ENCODE measurements around the gene HNRNPU.

The HNRNPU gene

DNA sequence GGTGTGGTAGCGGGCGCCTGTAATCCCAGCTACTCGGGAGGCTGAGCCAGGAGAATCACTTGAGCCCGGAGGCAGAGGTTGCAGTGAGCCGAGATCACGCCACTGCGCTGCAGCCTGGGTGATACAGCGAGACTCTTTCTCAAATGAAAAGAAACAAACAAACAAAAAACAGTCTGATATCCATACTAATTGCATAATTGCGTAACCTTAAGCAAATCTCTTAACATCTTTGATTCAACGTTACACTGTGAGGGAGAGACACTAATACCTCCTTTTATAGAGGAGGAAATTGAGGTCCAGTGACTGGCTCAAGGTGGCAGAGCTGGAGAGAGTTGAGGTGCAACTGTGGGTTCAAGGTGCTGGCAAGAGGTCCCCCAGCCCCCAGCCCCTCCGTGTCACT is 41.5 kb downstream of the HNRNPU start:
- Histone ChIP-seq H3K9ac (ENCODE audit: low read length) (no peak overlapping the region), H2AFZ (ENCODE audit: low read depth, low read length) (no peak overlapping the region), H3K9me3 (ENCODE audit: insufficient read depth, low read length) (no peaks in the 10 kb centered on the region), H3K36me3 (replicated peaks; ENCODE audit: low read depth, low read length) (no peaks in the 10 kb centered on the region), H3K79me2 (ENCODE audit: low read length) (no peaks in the 10 kb centered on the region), H3K4me3 (ENCODE audit: low read length) (no peak overlapping the region), H4K20me1 (ENCODE audit: insufficient read depth, low read length) (no peaks in the 10 kb centered on the region), H3K4me1 (ENCODE audit: low read length) (no peaks in the 10 kb centered on the region), H3K4me2 (ENCODE audit: low read length) (no peak overlapping the region), H3K27ac (ENCODE audit: low read length) (no peak overlapping the region), H3K27me3 (ENCODE audit: low read depth, low read length) (no peaks in the 10 kb centered on the region)
- TF ChIP-seq CTCF (IDR thresholded peaks at IDR 0.05; ENCODE audit: low read depth, low read length) (no peak), EZH2phosphoT487 (IDR thresholded peaks at IDR 0.05; ENCODE audit: low read depth) (no peak)

DNA sequence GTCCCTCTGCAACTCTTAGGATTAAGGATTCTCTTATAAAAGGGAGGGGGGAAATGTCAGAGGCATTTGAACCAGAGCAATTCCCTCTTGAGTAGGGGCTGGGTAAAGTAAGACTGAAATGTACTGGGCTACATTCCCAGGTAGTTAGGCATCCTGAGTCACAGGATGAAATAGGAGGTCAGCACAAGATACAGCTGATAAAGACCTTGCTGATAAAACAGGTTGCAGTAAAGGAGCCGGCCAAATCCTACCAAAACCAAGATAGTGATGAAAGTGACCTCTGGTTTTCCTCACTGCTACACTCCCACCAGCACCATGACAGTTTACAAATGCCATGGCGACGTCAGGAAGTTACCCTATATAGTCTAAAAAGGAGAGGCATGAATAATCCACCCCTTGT is 43.2 kb downstream of the HNRNPU start:
- H3K4me3 ChIP-seq (ENCODE audit: low read length) = no peak overlapping the region
- H4K20me1 ChIP-seq (ENCODE audit: insufficient read depth, low read length) = no peaks in the 10 kb centered on the region
- H3K27ac ChIP-seq (ENCODE audit: low read length) = no peak overlapping the region
- no peaks in the 10 kb centered on the region for H3K9me3 ChIP-seq (ENCODE audit: insufficient read depth, low read length)
- H3K4me2 ChIP-seq (ENCODE audit: low read length) = no peak overlapping the region
- H3K79me2 ChIP-seq (ENCODE audit: low read length) = no peaks in the 10 kb centered on the region
- no peak overlapping the region for H3K9ac ChIP-seq (ENCODE audit: low read length)
- H3K36me3 ChIP-seq (replicated peaks; ENCODE audit: low read depth, low read length) = no peaks in the 10 kb centered on the region
- no peak for TF ChIP-seq EZH2phosphoT487 (IDR thresholded peaks at IDR 0.05; ENCODE audit: low read depth)
- TF ChIP-seq CTCF (IDR thresholded peaks at IDR 0.05; ENCODE audit: low read depth, low read length) = no peak
- no peak overlapping the region for H2AFZ ChIP-seq (ENCODE audit: low read depth, low read length)
- H3K27me3 ChIP-seq (ENCODE audit: low read depth, low read length) = peaks cover 10% of the 10 kb centered on the region; the same call in 1 of the 2 replicates
- H3K4me1 ChIP-seq (ENCODE audit: low read length) = peaks cover 3% of the 10 kb centered on the region

DNA sequence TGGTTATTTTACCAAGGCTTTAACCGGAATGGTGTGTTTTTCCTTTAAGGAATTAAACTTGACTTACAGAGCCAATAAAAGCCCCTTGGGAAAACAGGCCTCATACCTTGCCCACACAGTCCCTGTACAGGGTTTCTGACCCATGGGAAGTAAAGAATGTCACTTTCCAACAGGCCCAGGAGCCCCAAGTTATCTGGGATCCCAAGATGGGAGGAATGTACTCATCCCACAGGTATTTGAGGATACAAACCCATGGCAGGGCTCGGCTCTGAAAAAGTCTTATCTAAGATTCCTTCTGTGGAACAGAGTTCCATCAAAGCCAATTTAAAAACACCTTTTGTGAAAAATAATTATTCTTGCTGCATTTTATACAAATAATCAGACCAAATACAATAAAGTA is 44.2 kb downstream of the HNRNPU start:
- H3K27me3 ChIP-seq (ENCODE audit: low read depth, low read length) = peaks cover 14% of the 10 kb centered on the region; the same call in 1 of the 2 replicates
- no peak overlapping the region for H3K4me3 ChIP-seq (ENCODE audit: low read length)
- no peak overlapping the region for H3K9ac ChIP-seq (ENCODE audit: low read length)
- no peak overlapping the region for H2AFZ ChIP-seq (ENCODE audit: low read depth, low read length)
- H3K27ac ChIP-seq (ENCODE audit: low read length) = no peak overlapping the region
- H4K20me1 ChIP-seq (ENCODE audit: insufficient read depth, low read length) = no peaks in the 10 kb centered on the region
- H3K79me2 ChIP-seq (ENCODE audit: low read length) = no peaks in the 10 kb centered on the region
- H3K4me1 ChIP-seq (ENCODE audit: low read length) = peaks cover 13% of the 10 kb centered on the region
- H3K4me2 ChIP-seq (ENCODE audit: low read length) = no peak overlapping the region
- H3K9me3 ChIP-seq (ENCODE audit: insufficient read depth, low read length) = no peaks in the 10 kb centered on the region
- TF ChIP-seq CTCF (IDR thresholded peaks at IDR 0.05; ENCODE audit: low read depth, low read length) = no peak
- TF ChIP-seq EZH2phosphoT487 (IDR thresholded peaks at IDR 0.05; ENCODE audit: low read depth) = no peak
- no peaks in the 10 kb centered on the region for H3K36me3 ChIP-seq (replicated peaks; ENCODE audit: low read depth, low read length)

DNA sequence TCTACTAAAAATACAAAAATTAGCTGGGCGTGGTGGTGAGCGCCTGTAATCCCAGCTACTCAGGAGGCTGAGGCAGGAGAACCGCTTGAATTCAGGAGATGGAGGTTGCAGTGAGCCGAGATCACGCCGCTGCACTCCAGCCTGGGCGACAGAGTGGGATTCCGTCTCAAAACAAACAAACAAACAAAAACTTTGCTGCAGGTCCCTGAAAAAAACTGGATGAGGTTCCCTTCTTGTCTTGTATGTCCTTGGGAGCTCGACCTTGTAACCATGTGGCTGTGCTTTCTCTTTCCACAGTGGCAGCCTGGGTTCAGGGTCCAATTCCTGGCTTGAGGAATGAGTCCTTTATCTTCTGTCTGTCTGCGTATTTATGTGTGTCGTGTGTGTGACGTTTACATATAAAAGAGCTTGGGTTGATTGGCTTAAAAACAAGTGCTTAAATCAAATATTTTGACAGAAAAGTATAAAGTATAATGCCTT is 46.9 kb downstream of the HNRNPU start:
- no peak overlapping the region for H3K9ac ChIP-seq (ENCODE audit: low read length)
- TF ChIP-seq EZH2phosphoT487 (IDR thresholded peaks at IDR 0.05; ENCODE audit: low read depth) = no peak
- no peak for TF ChIP-seq CTCF (IDR thresholded peaks at IDR 0.05; ENCODE audit: low read depth, low read length)
- no peak overlapping the region for H3K4me2 ChIP-seq (ENCODE audit: low read length)
- no peaks in the 10 kb centered on the region for H3K79me2 ChIP-seq (ENCODE audit: low read length)
- no peak overlapping the region for H2AFZ ChIP-seq (ENCODE audit: low read depth, low read length)
- H3K9me3 ChIP-seq (ENCODE audit: insufficient read depth, low read length) = no peaks in the 10 kb centered on the region
- peaks cover 14% of the 10 kb centered on the region; the same call in 1 of the 2 replicates for H3K27me3 ChIP-seq (ENCODE audit: low read depth, low read length)
- no peak overlapping the region for H3K27ac ChIP-seq (ENCODE audit: low read length)
- no peaks in the 10 kb centered on the region for H4K20me1 ChIP-seq (ENCODE audit: insufficient read depth, low read length)
- H3K4me3 ChIP-seq (ENCODE audit: low read length) = no peak overlapping the region
- peaks cover 24% of the 10 kb centered on the region for H3K4me1 ChIP-seq (ENCODE audit: low read length)
- H3K36me3 ChIP-seq (replicated peaks; ENCODE audit: low read depth, low read length) = no peaks in the 10 kb centered on the region

Measured in OCI-LY3 (cell line).